Stomach smooth muscle (tissue), 2 donors: ENCODE results near the gene WNT8B.

ENCODE experiments used
- H3K27ac ChIP-seq: one replicate; pipeline ENCODE4 v1.7.0; 2013; ENCODE audit warnings: mild to moderate bottlenecking, low read length, inconsistent platforms
- H3K27me3 ChIP-seq, 2 donors: one replicate each; pipeline ENCODE4 v1.7.0; 2013; ENCODE audit warnings: low read length in 2 of 2; ENCODE audit not compliant: insufficient read depth in 2 of 2, control insufficient read depth in 1 of 2
- H3K36me3 ChIP-seq, 2 donors: one replicate each; pipeline ENCODE4 v1.7.0; 2013; ENCODE audit warnings: low read length in 2 of 2; ENCODE audit not compliant: control insufficient read depth in 2 of 2, insufficient read depth in 2 of 2
- H3K4me1 ChIP-seq: one replicate; pipeline ENCODE4 v1.7.0; 2013; ENCODE audit warnings: low read length; ENCODE audit not compliant: control insufficient read depth, insufficient read depth
- H3K4me3 ChIP-seq, 2 donors: one replicate each; pipeline ENCODE4 v1.7.0; 2013; ENCODE audit warnings: low read length in 2 of 2
- H3K9ac ChIP-seq, 2 donors: one replicate each; pipeline ENCODE4 v1.7.0; 2013; ENCODE audit warnings: low read length in 2 of 2, mild to moderate bottlenecking in 1 of 2
- H3K9me3 ChIP-seq, 2 donors: one replicate each; pipeline ENCODE4 v1.7.0; 2013; ENCODE audit warnings: low read length in 2 of 2; ENCODE audit not compliant: control insufficient read depth in 2 of 2
- donor health status: healthy.
- donor health status: Pancreatic carcinoma.

The WNT8B gene

GRCh38 chr10:100529475-100530298 lies 66.9 kb downstream of the WNT8B start, which contains the start of gene NDUFB8:
NDUFB8 (minus strand) TSS chr10:100529871; CDS start chr10:100529851, 20 bp downstream.
- H3K9me3 ChIP-seq, result no peaks in the 10 kb centered on the region
- H3K9ac ChIP-seq, result peak within 1 kb of the TSS; percentile 97 to 98
- peak within 1 kb of the TSS; percentile 95 to 99 for H3K4me3 ChIP-seq
- H3K27ac ChIP-seq, result peak within 1 kb of the TSS; percentile 80
- H3K4me1 ChIP-seq, result peaks cover 21% of the 10 kb centered on the region
- no peaks in the 10 kb centered on the region for H3K27me3 ChIP-seq
- peaks cover 21 to 23% of the 10 kb centered on the region in 2 donors for H3K36me3 ChIP-seq

DNA sequence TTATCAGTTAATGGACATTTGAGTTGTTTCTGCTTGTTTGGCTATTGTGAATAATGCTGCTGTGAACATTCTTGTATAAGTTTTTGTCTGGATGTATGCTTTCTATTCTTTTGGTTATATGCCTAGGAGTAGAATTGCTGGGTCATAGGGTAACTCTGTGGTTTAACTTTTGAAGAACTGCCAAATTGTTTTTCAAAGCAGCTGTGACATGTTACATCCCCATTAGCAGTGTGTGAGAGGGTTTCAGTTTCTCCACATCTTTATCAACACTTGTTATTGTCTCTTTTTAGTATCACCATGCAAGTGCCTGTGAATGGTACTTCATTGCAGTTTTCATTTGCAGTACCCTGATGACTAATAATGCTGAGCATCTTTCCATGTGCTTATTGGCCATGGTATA lies 69.0 kb downstream of the WNT8B start:
- Histone ChIP-seq H3K27me3 (no peaks in the 10 kb centered on the region), H3K9me3 (no peaks in the 10 kb centered on the region), H3K9ac (no peak overlapping the region), H3K27ac (no peak overlapping the region), H3K36me3 (peaks cover 3% of the 10 kb centered on the region in 2 donors), H3K4me3 (no peak overlapping the region), H3K4me1 (peaks cover 29% of the 10 kb centered on the region)
